Measurements from ENCODE around the gene ANKRD11.
"Not testable (repeated sequence)": the region's sequence is repeated elsewhere in the genome, so short reads cannot be mapped to it uniquely, and the experiment has no call there.

The ANKRD11 gene

GRCh38 chr16:89280546-89281188 lies 209.7 kb downstream of the ANKRD11 start:
- no peak for DNase-seq (ENCODE audit: low spot score)

GRCh38 chr16:89279666-89280481 lies 210.5 kb downstream of the ANKRD11 start:
- no peak for DNase-seq (ENCODE audit: low spot score)

GRCh38 chr16:89278441-89279240 lies 211.7 kb downstream of the ANKRD11 start:
- no peak for DNase-seq (ENCODE audit: low spot score)

GRCh38 chr16:89277641-89278341 lies 212.6 kb downstream of the ANKRD11 start:
- DNase-seq (ENCODE audit: low spot score): no peak

GRCh38 chr16:89277049-89277448 lies 213.3 kb downstream of the ANKRD11 start:
- DNase-seq (ENCODE audit: low spot score): no peak

GRCh38 chr16:89275837-89276720 lies 214.3 kb downstream of the ANKRD11 start:
- no peak for DNase-seq (ENCODE audit: low spot score)

- DNase-seq (ENCODE audit: low spot score): no peak
Observed at GRCh38 chr16:89275284-89275584, 215.1 kb downstream of the ANKRD11 start.

- no peak for DNase-seq (ENCODE audit: low spot score)
Observed at GRCh38 chr16:89274561-89275283, 215.6 kb downstream of the ANKRD11 start.

- no peak for DNase-seq (ENCODE audit: low spot score)
Observed at GRCh38 chr16:89273741-89274472, 216.5 kb downstream of the ANKRD11 start.

- DNase-seq (ENCODE audit: low spot score): no peak
Observed at GRCh38 chr16:89272631-89273030, 217.7 kb downstream of the ANKRD11 start.

- no peak for DNase-seq (ENCODE audit: low spot score)
Observed at GRCh38 chr16:89270666-89271345, 219.6 kb downstream of the ANKRD11 start.

- no peak for DNase-seq (ENCODE audit: low spot score)
Observed at GRCh38 chr16:89269805-89270665, 220.3 kb downstream of the ANKRD11 start.

GRCh38 chr16:89268987-89269735 lies 221.2 kb downstream of the ANKRD11 start:
- peak; percentile 57 for DNase-seq (ENCODE audit: low spot score)

GRCh38 chr16:89268585-89268984 lies 221.8 kb downstream of the ANKRD11 start:
- DNase-seq (ENCODE audit: low spot score): no peak

- DNase-seq (ENCODE audit: low spot score): not testable (repeated sequence)
Observed at GRCh38 chr16:89267746-89268145, 222.6 kb downstream of the ANKRD11 start.

- DNase-seq (ENCODE audit: low spot score): no peak
Observed at GRCh38 chr16:89266521-89267134, 223.7 kb downstream of the ANKRD11 start.

- DNase-seq (ENCODE audit: low spot score): no peak
Observed at GRCh38 chr16:89265647-89266046, 224.7 kb downstream of the ANKRD11 start.
